Measurements from ENCODE around the gene LRWD1. TPM values are rescaled to one million over a fixed set of nuclear protein-coding genes. Genes with fewer than 3 reads are reported as not detected.

LRWD1 gene
- total RNA-seq, 1 experiment from 2014 or later: 18.9 TPM

DNA sequence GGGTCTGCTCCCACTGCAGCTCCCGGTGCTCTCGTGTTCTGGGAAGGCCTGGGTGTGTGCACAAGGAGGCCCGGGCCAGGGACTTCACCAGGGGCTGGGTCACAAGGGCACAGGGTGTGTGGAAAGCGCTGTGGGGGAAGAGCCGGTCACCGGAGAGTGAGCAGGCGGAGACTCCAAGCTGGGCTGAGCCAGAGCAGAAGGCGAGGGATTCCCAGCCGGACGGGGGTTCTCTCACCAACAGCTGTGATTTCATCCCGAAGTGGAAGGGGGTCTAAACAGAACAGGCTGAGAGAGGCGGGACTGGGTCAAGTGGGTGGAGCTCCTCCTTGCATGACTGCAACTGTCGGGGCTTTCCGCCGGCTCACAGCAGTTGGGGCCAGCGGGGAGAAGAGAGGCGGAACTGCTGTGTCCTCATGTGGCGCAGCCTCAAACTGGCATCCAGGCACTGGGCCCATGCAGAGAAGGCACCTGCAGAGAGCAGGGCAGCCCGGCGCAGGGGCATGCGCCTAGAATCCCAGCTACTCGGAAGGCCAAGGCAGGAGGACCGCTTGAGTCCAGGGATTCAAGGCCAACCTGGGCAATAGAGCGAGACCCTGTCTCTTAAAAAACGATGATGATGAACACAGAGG lies 39.0 kb upstream of the LRWD1 start:
- intact Hi-C loops (cut with micrococcal nuclease): no loop called here
- peaks cover 6% of the 10 kb centered on the region for H3K4me1 Mint-ChIP-seq (ENCODE audit: insufficient read depth, unreplicated experiment)
- no peak for DNase-seq (ENCODE audit: unreplicated experiment)
- TF ChIP-seq, protein P1, sequence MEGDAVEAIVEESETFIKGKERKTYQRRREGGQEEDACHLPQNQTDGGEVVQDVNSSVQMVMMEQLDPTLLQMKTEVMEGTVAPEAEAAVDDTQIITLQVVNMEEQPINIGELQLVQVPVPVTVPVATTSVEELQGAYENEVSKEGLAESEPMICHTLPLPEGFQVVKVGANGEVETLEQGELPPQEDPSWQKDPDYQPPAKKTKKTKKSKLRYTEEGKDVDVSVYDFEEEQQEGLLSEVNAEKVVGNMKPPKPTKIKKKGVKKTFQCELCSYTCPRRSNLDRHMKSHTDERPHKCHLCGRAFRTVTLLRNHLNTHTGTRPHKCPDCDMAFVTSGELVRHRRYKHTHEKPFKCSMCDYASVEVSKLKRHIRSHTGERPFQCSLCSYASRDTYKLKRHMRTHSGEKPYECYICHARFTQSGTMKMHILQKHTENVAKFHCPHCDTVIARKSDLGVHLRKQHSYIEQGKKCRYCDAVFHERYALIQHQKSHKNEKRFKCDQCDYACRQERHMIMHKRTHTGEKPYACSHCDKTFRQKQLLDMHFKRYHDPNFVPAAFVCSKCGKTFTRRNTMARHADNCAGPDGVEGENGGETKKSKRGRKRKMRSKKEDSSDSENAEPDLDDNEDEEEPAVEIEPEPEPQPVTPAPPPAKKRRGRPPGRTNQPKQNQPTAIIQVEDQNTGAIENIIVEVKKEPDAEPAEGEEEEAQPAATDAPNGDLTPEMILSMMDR (IDR thresholded peaks at IDR 0.05; ENCODE audit: unreplicated experiment): no peak
- H3K27me3 Mint-ChIP-seq (ENCODE audit: insufficient read depth, unreplicated experiment): no peaks in the 10 kb centered on the region
- CTCF ChIA-PET: no interaction called here
- no peaks in the 10 kb centered on the region for H3K9me3 Mint-ChIP-seq (ENCODE audit: unreplicated experiment)
- POLR2A ChIA-PET: no interaction called here
- BruUV-seq (replicated peaks): TSS peak; percentile 68
- H3K36me3 Mint-ChIP-seq (ENCODE audit: insufficient read depth, unreplicated experiment): peaks cover 57% of the 10 kb centered on the region
- H3K27ac Mint-ChIP-seq (ENCODE audit: low read depth, unreplicated experiment): no peak overlapping the region
- no peak overlapping the region for H3K4me3 Mint-ChIP-seq (ENCODE audit: unreplicated experiment)

DNA sequence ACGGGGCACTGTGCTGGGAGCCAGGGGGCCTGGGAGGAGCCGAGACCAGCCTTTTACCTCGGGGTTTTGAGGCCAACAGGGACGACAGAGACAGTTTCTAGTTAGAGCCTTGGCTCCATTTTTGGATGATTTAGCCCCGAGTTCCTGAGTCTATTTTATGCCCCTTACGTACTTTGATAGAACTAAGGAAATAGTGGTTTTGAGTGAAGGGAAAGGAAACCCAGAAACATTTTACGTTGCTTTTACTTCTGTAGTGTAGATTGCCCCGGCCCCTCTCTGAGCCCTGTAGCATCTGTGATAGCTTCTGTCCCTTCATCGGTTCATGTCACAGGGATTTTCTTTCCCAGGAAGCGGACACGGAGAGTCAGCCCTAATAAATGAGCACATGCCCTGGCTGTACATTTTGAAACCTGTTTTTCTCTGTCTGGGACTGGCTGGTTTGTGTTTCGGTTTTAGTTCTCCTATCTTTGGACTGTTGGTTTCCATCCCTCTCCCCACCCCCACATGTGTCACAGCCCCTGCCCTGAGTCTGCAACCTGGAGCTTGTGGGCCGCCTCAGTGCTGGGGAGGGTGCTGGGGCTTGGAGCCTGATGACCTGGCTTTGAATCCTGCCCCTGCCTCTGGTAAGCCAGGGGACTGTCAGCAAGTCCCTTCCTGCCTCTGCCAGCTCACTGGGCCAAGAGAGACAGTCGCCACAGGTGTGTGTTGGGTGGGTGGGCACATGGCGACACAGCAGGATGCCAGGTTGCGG lies 38.3 kb upstream of the LRWD1 start:
- BruUV-seq (replicated peaks): no TSS peak

DNA sequence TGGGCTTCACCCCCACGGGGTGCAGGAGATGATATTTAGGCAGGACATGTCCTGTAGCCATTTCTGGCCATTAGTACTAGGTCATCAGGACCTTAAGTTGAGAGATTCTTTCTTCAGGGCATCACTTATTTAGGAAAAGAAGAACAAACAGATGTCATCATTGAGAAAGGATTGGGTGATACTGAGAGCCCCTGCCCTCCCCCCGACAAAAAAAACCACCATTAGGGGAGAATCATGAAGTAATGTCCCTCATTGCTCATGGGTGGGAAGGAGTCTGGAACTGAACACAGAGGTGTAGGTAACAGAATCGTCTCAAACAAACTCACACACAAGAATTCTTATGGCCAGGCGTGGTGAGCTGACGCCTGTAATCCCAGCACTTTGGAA lies 37.8 kb upstream of the LRWD1 start:
- intact Hi-C loops (cut with micrococcal nuclease): no loop called here
- no peak for DNase-seq (ENCODE audit: unreplicated experiment)
- Mint-ChIP-seq H3K4me1 (ENCODE audit: insufficient read depth, unreplicated experiment) (peaks cover 6% of the 10 kb centered on the region), H3K27me3 (ENCODE audit: insufficient read depth, unreplicated experiment) (no peaks in the 10 kb centered on the region), H3K27ac (ENCODE audit: low read depth, unreplicated experiment) (no peak overlapping the region), H3K4me3 (ENCODE audit: unreplicated experiment) (no peak overlapping the region), H3K9me3 (ENCODE audit: unreplicated experiment) (no peaks in the 10 kb centered on the region), H3K36me3 (ENCODE audit: insufficient read depth, unreplicated experiment) (peaks cover 45% of the 10 kb centered on the region)
- POLR2A ChIA-PET: no interaction called here
- TF ChIP-seq, protein P1 (IDR thresholded peaks at IDR 0.05; ENCODE audit: unreplicated experiment): no peak
- no TSS peak for BruUV-seq (replicated peaks)
- CTCF ChIA-PET: interaction anchor here (0.6 kb wide), 1 partner anchor 22 kb away, joined by 3 read pairs; no protein-coding TSS in a partner anchor

More for the DNA sequence above, 38.3 kb upstream of the LRWD1 start:
- Mint-ChIP-seq H3K4me1 (ENCODE audit: insufficient read depth, unreplicated experiment) (peaks cover 6% of the 10 kb centered on the region), H3K27ac (ENCODE audit: low read depth, unreplicated experiment) (no peak overlapping the region), H3K36me3 (ENCODE audit: insufficient read depth, unreplicated experiment) (peaks cover 50% of the 10 kb centered on the region), H3K4me3 (ENCODE audit: unreplicated experiment) (no peak overlapping the region), H3K9me3 (ENCODE audit: unreplicated experiment) (no peaks in the 10 kb centered on the region), H3K27me3 (ENCODE audit: insufficient read depth, unreplicated experiment) (no peaks in the 10 kb centered on the region)
- ChIA-PET CTCF (no interaction called here), POLR2A (no interaction called here)
- intact Hi-C loops (cut with micrococcal nuclease): no loop called here
- TF ChIP-seq, protein P1 (IDR thresholded peaks at IDR 0.05; ENCODE audit: unreplicated experiment): no peak
- DNase-seq (ENCODE audit: unreplicated experiment): no peak

DNA sequence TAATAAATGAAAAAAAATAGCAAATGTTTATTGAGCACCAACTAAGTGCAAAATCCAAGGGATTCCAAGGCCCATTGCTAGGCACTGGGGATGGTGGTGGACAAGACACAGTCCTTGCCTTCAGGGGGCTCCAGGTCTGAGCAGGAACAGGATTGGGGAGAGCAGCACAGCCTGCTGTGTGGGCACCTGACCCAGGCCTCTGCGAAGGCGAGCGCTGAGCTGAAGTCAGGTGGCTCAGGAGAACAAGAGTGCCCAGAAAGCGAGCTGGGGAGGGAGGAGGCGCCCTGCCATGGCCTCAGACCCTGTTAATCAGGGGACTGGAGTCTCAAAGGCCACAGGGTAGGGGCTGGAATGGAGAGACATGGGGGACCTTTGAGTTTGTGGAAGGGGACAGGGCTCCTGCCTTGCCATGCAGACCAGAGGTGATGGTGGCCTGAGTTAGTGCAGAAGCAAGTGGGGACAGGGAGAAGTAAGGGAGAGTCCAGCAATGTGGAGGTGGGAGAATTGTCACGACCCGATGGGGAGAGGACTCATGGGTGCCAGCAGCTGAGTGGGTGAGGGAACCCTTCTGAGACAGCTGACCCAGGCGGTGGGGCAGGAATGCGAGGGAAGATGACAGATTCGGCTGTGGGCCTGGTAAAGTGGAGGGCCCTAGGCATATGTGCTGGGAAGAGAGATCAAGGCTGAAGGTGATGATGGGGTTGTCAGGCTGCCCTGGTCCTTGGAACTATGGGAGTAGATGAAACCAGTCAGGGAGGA lies 35.5 kb upstream of the LRWD1 start:
- Mint-ChIP-seq H3K9me3 (ENCODE audit: unreplicated experiment) (no peaks in the 10 kb centered on the region), H3K27me3 (ENCODE audit: insufficient read depth, unreplicated experiment) (no peaks in the 10 kb centered on the region), H3K27ac (ENCODE audit: low read depth, unreplicated experiment) (no peak overlapping the region), H3K36me3 (ENCODE audit: insufficient read depth, unreplicated experiment) (peaks cover 23% of the 10 kb centered on the region), H3K4me3 (ENCODE audit: unreplicated experiment) (no peak overlapping the region), H3K4me1 (ENCODE audit: insufficient read depth, unreplicated experiment) (peaks cover 8% of the 10 kb centered on the region)
- no peak for DNase-seq (ENCODE audit: unreplicated experiment)
- BruUV-seq (replicated peaks): no TSS peak
- CTCF ChIA-PET: interaction anchor here (0.6 kb wide), 1 partner anchor 1188 kb away, joined by 3 read pairs; no protein-coding TSS in a partner anchor
- TF ChIP-seq, protein P1 (IDR thresholded peaks at IDR 0.05; ENCODE audit: unreplicated experiment): no peak
- POLR2A ChIA-PET: interaction anchor here (0.6 to 1.1 kb wide), 4 partner anchors 14 to 860 kb away, joined by 3 to 4 read pairs (median 4); no protein-coding TSS in a partner anchor
- intact Hi-C loops (cut with micrococcal nuclease): no loop called here

Measured in MCF 10A (cell line).